Measurements from ENCODE around the gene DNM2.
A peak's percentile ranks its signal among the peaks of the same experiment; 100 is the strongest.

- TF ChIP-seq CTCF (IDR thresholded peaks at IDR 0.05) (peak; percentile 49 to 64 (median 62)), POLR2A (IDR thresholded peaks at IDR 0.05) (no peak)
These were observed 18.1 kb upstream of the DNM2 start for GRCh38 chr19:10699650-10700335.
